ENCODE data around the gene AGTPBP1. TPM values are rescaled to one million over a fixed set of nuclear protein-coding genes. Genes with fewer than 3 reads are reported as not detected.

Gene AGTPBP1
- total and polyA plus RNA-seq, 3 donors from 2014 or later, result 26.3 to 45.7 (median 26.6) TPM

- WGBS, 2 donors, result 88 to 100% methylated on average over 1 of the region's 1 CpG
- no peak for DNase-seq
- no peaks in the 10 kb centered on the region for H3K27me3 ChIP-seq
- H3K27ac ChIP-seq, result no peak overlapping the region
- intact Hi-C loops (cut with DNase I; ENCODE audit: low total_unique reads), result no loop called here
- no peak overlapping the region for H3K4me3 ChIP-seq
- H3K4me1 ChIP-seq, result no peaks in the 10 kb centered on the region
- H3K36me3 ChIP-seq (ENCODE audit: low read depth, missing control alignments), result no peaks in the 10 kb centered on the region
- H3K9me3 ChIP-seq, result no peaks in the 10 kb centered on the region
- no peak for TF ChIP-seq POLR2A (IDR thresholded peaks at IDR 0.05)
- TF ChIP-seq CTCF (IDR thresholded peaks at IDR 0.05), result no peak
Observed at GRCh38 chr9:85554349-85554748, 187.4 kb downstream of the AGTPBP1 start.

GRCh38 chr9:85553475-85553874, 188.3 kb downstream of the AGTPBP1 start:
- WGBS, 2 donors, result 92 to 96% methylated on average over 5 of the region's 5 CpGs
- no peak for DNase-seq
- Histone ChIP-seq H3K36me3 (ENCODE audit: low read depth, missing control alignments) (no peaks in the 10 kb centered on the region), H3K27me3 (no peaks in the 10 kb centered on the region), H3K4me1 (no peaks in the 10 kb centered on the region), H3K4me3 (no peak overlapping the region), H3K9me3 (no peaks in the 10 kb centered on the region), H3K27ac (no peak overlapping the region)
- TF ChIP-seq CTCF (IDR thresholded peaks at IDR 0.05), result no peak
- no peak for TF ChIP-seq POLR2A (IDR thresholded peaks at IDR 0.05)
- intact Hi-C loops (cut with DNase I; ENCODE audit: low total_unique reads), result no loop called here

GRCh38 chr9:85547599-85547998, 194.2 kb downstream of the AGTPBP1 start:
- Histone ChIP-seq H3K27me3 (no peaks in the 10 kb centered on the region), H3K4me3 (no peak overlapping the region), H3K36me3 (ENCODE audit: low read depth, missing control alignments) (no peaks in the 10 kb centered on the region), H3K27ac (no peak overlapping the region), H3K9me3 (no peaks in the 10 kb centered on the region), H3K4me1 (no peaks in the 10 kb centered on the region)
- WGBS, 2 donors, result 85 to 96% methylated on average over 2 of the region's 2 CpGs
- TF ChIP-seq CTCF (IDR thresholded peaks at IDR 0.05), result no peak
- TF ChIP-seq POLR2A (IDR thresholded peaks at IDR 0.05), result no peak
- intact Hi-C loops (cut with DNase I; ENCODE audit: low total_unique reads), result no loop called here
- no peak for DNase-seq

- Histone ChIP-seq H3K36me3 (ENCODE audit: low read depth, missing control alignments) (no peaks in the 10 kb centered on the region), H3K4me3 (no peak overlapping the region), H3K27ac (no peak overlapping the region), H3K9me3 (no peaks in the 10 kb centered on the region), H3K4me1 (no peaks in the 10 kb centered on the region), H3K27me3 (no peaks in the 10 kb centered on the region)
- TF ChIP-seq CTCF (IDR thresholded peaks at IDR 0.05) (no peak), POLR2A (IDR thresholded peaks at IDR 0.05) (no peak)
- WGBS, 2 donors, result 65 to 75% methylated on average over 1 of the region's 1 CpG
- intact Hi-C loops (cut with DNase I; ENCODE audit: low total_unique reads), result no loop called here
- DNase-seq, result no peak
Observed at GRCh38 chr9:85543196-85543595, 198.6 kb downstream of the AGTPBP1 start.

- Histone ChIP-seq H3K36me3 (ENCODE audit: low read depth, missing control alignments) (no peaks in the 10 kb centered on the region), H3K27me3 (no peaks in the 10 kb centered on the region), H3K27ac (no peak overlapping the region), H3K4me1 (no peaks in the 10 kb centered on the region), H3K9me3 (no peaks in the 10 kb centered on the region), H3K4me3 (no peak overlapping the region)
- 92 to 93% methylated on average over 4 of the region's 4 CpGs for WGBS, 2 donors
- intact Hi-C loops (cut with DNase I; ENCODE audit: low total_unique reads), result no loop called here
- no peak for DNase-seq
- TF ChIP-seq POLR2A (IDR thresholded peaks at IDR 0.05) (no peak), CTCF (IDR thresholded peaks at IDR 0.05) (no peak)
Observed at GRCh38 chr9:85541876-85542275, 199.9 kb downstream of the AGTPBP1 start.
